ENCODE measurements around the gene NATD1.

Gene NATD1

GRCh38 chr17:21275579-21276263, 22.5 kb upstream of the NATD1 start:
- peak overlapping the region; percentile 68 to 82 (median 75) for H3K4me3 ChIP-seq (ENCODE audit: low read depth in 1 of 5, low read length in 5 of 5)
- H3K4me1 ChIP-seq (ENCODE audit: control insufficient read depth in 5 of 5, insufficient read depth in 5 of 5, low read length in 5 of 5), result peaks cover 7 to 35% (median 31%) of the 10 kb centered on the region in 5 donors
- no peaks in the 10 kb centered on the region for H3K27me3 ChIP-seq (ENCODE audit: control insufficient read depth in 5 of 5, insufficient read depth in 4 of 5, low read length in 5 of 5)
- H3K9ac ChIP-seq (ENCODE audit: low read length in 5 of 5), result peak overlapping the region in 4 of 5 donors; percentile 17 to 69 (median 48)
- peak overlapping the region; percentile 16 for H3K27ac ChIP-seq (ENCODE audit: low read depth, low read length)
- no peaks in the 10 kb centered on the region for H3K36me3 ChIP-seq (ENCODE audit: control insufficient read depth in 5 of 5, insufficient read depth in 5 of 5, low read length in 5 of 5)
- H3K9me3 ChIP-seq (ENCODE audit: control insufficient read depth in 5 of 5, low read length in 5 of 5), result no peaks in the 10 kb centered on the region

- H3K4me3 ChIP-seq (ENCODE audit: low read depth in 1 of 5, low read length in 5 of 5), result peak overlapping the region; percentile 51 to 82 (median 69)
- H3K9ac ChIP-seq (ENCODE audit: low read length in 5 of 5), result peak overlapping the region in 4 of 5 donors; percentile 17 to 69 (median 48)
- H3K36me3 ChIP-seq (ENCODE audit: control insufficient read depth in 5 of 5, insufficient read depth in 5 of 5, low read length in 5 of 5), result no peaks in the 10 kb centered on the region
- no peaks in the 10 kb centered on the region for H3K9me3 ChIP-seq (ENCODE audit: control insufficient read depth in 5 of 5, low read length in 5 of 5)
- H3K27me3 ChIP-seq (ENCODE audit: control insufficient read depth in 5 of 5, insufficient read depth in 4 of 5, low read length in 5 of 5), result no peaks in the 10 kb centered on the region
- peaks cover 5 to 32% (median 29%) of the 10 kb centered on the region in 5 donors for H3K4me1 ChIP-seq (ENCODE audit: control insufficient read depth in 5 of 5, insufficient read depth in 5 of 5, low read length in 5 of 5)
- peak overlapping the region; percentile 16 for H3K27ac ChIP-seq (ENCODE audit: low read depth, low read length)
Observed at GRCh38 chr17:21275047-21275578, 21.9 kb upstream of the NATD1 start.

GRCh38 chr17:21272881-21273792, 19.9 kb upstream of the NATD1 start:
- H3K27ac ChIP-seq (ENCODE audit: low read depth, low read length), result no peak overlapping the region
- H3K4me1 ChIP-seq (ENCODE audit: control insufficient read depth in 5 of 5, insufficient read depth in 5 of 5, low read length in 5 of 5), result peaks cover 0 to 19% (median 17%) of the 10 kb centered on the region in 5 donors
- H3K36me3 ChIP-seq (ENCODE audit: control insufficient read depth in 5 of 5, insufficient read depth in 5 of 5, low read length in 5 of 5), result no peaks in the 10 kb centered on the region

GRCh38 chr17:21272250-21272649, 19.0 kb upstream of the NATD1 start:
- H3K9ac ChIP-seq (ENCODE audit: low read length in 5 of 5), result no peak overlapping the region
- peaks cover 0 to 18% (median 17%) of the 10 kb centered on the region in 5 donors for H3K4me1 ChIP-seq (ENCODE audit: control insufficient read depth in 5 of 5, insufficient read depth in 5 of 5, low read length in 5 of 5)
- no peaks in the 10 kb centered on the region for H3K36me3 ChIP-seq (ENCODE audit: control insufficient read depth in 5 of 5, insufficient read depth in 5 of 5, low read length in 5 of 5)
- H3K9me3 ChIP-seq (ENCODE audit: control insufficient read depth in 5 of 5, low read length in 5 of 5), result no peaks in the 10 kb centered on the region
- no peak overlapping the region for H3K27ac ChIP-seq (ENCODE audit: low read depth, low read length)
- no peak overlapping the region for H3K4me3 ChIP-seq (ENCODE audit: low read depth in 1 of 5, low read length in 5 of 5)
- H3K27me3 ChIP-seq (ENCODE audit: control insufficient read depth in 5 of 5, insufficient read depth in 4 of 5, low read length in 5 of 5), result no peaks in the 10 kb centered on the region

More at GRCh38 chr17:21272881-21273792, 19.9 kb upstream of the NATD1 start:
- Histone ChIP-seq H3K27me3 (ENCODE audit: control insufficient read depth in 5 of 5, insufficient read depth in 4 of 5, low read length in 5 of 5) (no peaks in the 10 kb centered on the region), H3K9me3 (ENCODE audit: control insufficient read depth in 5 of 5, low read length in 5 of 5) (no peaks in the 10 kb centered on the region), H3K4me3 (ENCODE audit: low read depth in 1 of 5, low read length in 5 of 5) (no peak overlapping the region), H3K9ac (ENCODE audit: low read length in 5 of 5) (no peak overlapping the region)

- Histone ChIP-seq H3K9me3 (ENCODE audit: control insufficient read depth in 5 of 5, low read length in 5 of 5) (no peaks in the 10 kb centered on the region), H3K27ac (ENCODE audit: low read depth, low read length) (no peak overlapping the region), H3K4me3 (ENCODE audit: low read depth in 1 of 5, low read length in 5 of 5) (no peak overlapping the region), H3K9ac (ENCODE audit: low read length in 5 of 5) (no peak overlapping the region), H3K27me3 (ENCODE audit: control insufficient read depth in 5 of 5, insufficient read depth in 4 of 5, low read length in 5 of 5) (no peaks in the 10 kb centered on the region), H3K36me3 (ENCODE audit: control insufficient read depth in 5 of 5, insufficient read depth in 5 of 5, low read length in 5 of 5) (no peaks in the 10 kb centered on the region), H3K4me1 (ENCODE audit: control insufficient read depth in 5 of 5, insufficient read depth in 5 of 5, low read length in 5 of 5) (peaks cover 0 to 18% (median 17%) of the 10 kb centered on the region in 5 donors)
Observed at GRCh38 chr17:21271454-21272183, 18.4 kb upstream of the NATD1 start.

GRCh38 chr17:21269394-21269793, 16.2 kb upstream of the NATD1 start:
- no peaks in the 10 kb centered on the region for H3K9me3 ChIP-seq (ENCODE audit: control insufficient read depth in 5 of 5, low read length in 5 of 5)
- H3K4me1 ChIP-seq (ENCODE audit: control insufficient read depth in 5 of 5, insufficient read depth in 5 of 5, low read length in 5 of 5), result peaks cover 0 to 3% (median 0%) of the 10 kb centered on the region in 5 donors
- H3K4me3 ChIP-seq (ENCODE audit: low read depth in 1 of 5, low read length in 5 of 5), result no peak overlapping the region
- H3K9ac ChIP-seq (ENCODE audit: low read length in 5 of 5), result no peak overlapping the region
- no peak overlapping the region for H3K27ac ChIP-seq (ENCODE audit: low read depth, low read length)
- no peaks in the 10 kb centered on the region for H3K27me3 ChIP-seq (ENCODE audit: control insufficient read depth in 5 of 5, insufficient read depth in 4 of 5, low read length in 5 of 5)
- no peaks in the 10 kb centered on the region for H3K36me3 ChIP-seq (ENCODE audit: control insufficient read depth in 5 of 5, insufficient read depth in 5 of 5, low read length in 5 of 5)

GRCh38 chr17:21268596-21269188, 15.5 kb upstream of the NATD1 start:
- no peaks in the 10 kb centered on the region for H3K9me3 ChIP-seq (ENCODE audit: control insufficient read depth in 5 of 5, low read length in 5 of 5)
- no peaks in the 10 kb centered on the region for H3K36me3 ChIP-seq (ENCODE audit: control insufficient read depth in 5 of 5, insufficient read depth in 5 of 5, low read length in 5 of 5)
- no peaks in the 10 kb centered on the region for H3K27me3 ChIP-seq (ENCODE audit: control insufficient read depth in 5 of 5, insufficient read depth in 4 of 5, low read length in 5 of 5)
- H3K9ac ChIP-seq (ENCODE audit: low read length in 5 of 5), result no peak overlapping the region
- no peak overlapping the region for H3K27ac ChIP-seq (ENCODE audit: low read depth, low read length)
- peaks cover 0 to 3% (median 0%) of the 10 kb centered on the region in 5 donors for H3K4me1 ChIP-seq (ENCODE audit: control insufficient read depth in 5 of 5, insufficient read depth in 5 of 5, low read length in 5 of 5)
- H3K4me3 ChIP-seq (ENCODE audit: low read depth in 1 of 5, low read length in 5 of 5), result no peak overlapping the region

- Histone ChIP-seq H3K36me3 (ENCODE audit: control insufficient read depth in 5 of 5, insufficient read depth in 5 of 5, low read length in 5 of 5) (no peaks in the 10 kb centered on the region), H3K9me3 (ENCODE audit: control insufficient read depth in 5 of 5, low read length in 5 of 5) (no peaks in the 10 kb centered on the region), H3K9ac (ENCODE audit: low read length in 5 of 5) (no peak overlapping the region), H3K27me3 (ENCODE audit: control insufficient read depth in 5 of 5, insufficient read depth in 4 of 5, low read length in 5 of 5) (no peaks in the 10 kb centered on the region), H3K4me1 (ENCODE audit: control insufficient read depth in 5 of 5, insufficient read depth in 5 of 5, low read length in 5 of 5) (peaks cover 0 to 7% (median 4%) of the 10 kb centered on the region in 5 donors), H3K27ac (ENCODE audit: low read depth, low read length) (no peak overlapping the region), H3K4me3 (ENCODE audit: low read depth in 1 of 5, low read length in 5 of 5) (no peak overlapping the region)
Observed at GRCh38 chr17:21263376-21263775, 10.2 kb upstream of the NATD1 start.

GRCh38 chr17:21262259-21262993, 9.2 kb upstream of the NATD1 start:
- Histone ChIP-seq H3K4me1 (ENCODE audit: control insufficient read depth in 5 of 5, insufficient read depth in 5 of 5, low read length in 5 of 5) (peaks cover 0 to 7% (median 4%) of the 10 kb centered on the region in 5 donors), H3K27me3 (ENCODE audit: control insufficient read depth in 5 of 5, insufficient read depth in 4 of 5, low read length in 5 of 5) (no peaks in the 10 kb centered on the region), H3K9me3 (ENCODE audit: control insufficient read depth in 5 of 5, low read length in 5 of 5) (no peaks in the 10 kb centered on the region), H3K4me3 (ENCODE audit: low read depth in 1 of 5, low read length in 5 of 5) (no peak overlapping the region), H3K27ac (ENCODE audit: low read depth, low read length) (no peak overlapping the region), H3K9ac (ENCODE audit: low read length in 5 of 5) (no peak overlapping the region), H3K36me3 (ENCODE audit: control insufficient read depth in 5 of 5, insufficient read depth in 5 of 5, low read length in 5 of 5) (no peaks in the 10 kb centered on the region)

All from subcutaneous abdominal adipose tissue (tissue), 5 donors.